GM12865 (cell line): ENCODE results near the gene PPP1R1A.

Experiments used
- DNase-seq: peaks from one replicate; pipeline ENCODE4 v3.0.0; 2010; ENCODE audit warnings: low read depth
- H3K4me3 ChIP-seq: 2 replicates; pipeline ENCODE4 v1.5.1; 2011; ENCODE audit warnings: mild to moderate bottlenecking, low read depth, low read length, control low read depth
- TF ChIP-seq, protein P1 (sequence below): IDR thresholded peaks from 2 replicates; pipeline ENCODE4 v1.5.1; 2011; ENCODE audit warnings: low read length, control low read depth, low read depth, inconsistent platforms; ENCODE audit not compliant: insufficient read depth; ENCODE audit errors: missing control alignments

PPP1R1A gene

DNA sequence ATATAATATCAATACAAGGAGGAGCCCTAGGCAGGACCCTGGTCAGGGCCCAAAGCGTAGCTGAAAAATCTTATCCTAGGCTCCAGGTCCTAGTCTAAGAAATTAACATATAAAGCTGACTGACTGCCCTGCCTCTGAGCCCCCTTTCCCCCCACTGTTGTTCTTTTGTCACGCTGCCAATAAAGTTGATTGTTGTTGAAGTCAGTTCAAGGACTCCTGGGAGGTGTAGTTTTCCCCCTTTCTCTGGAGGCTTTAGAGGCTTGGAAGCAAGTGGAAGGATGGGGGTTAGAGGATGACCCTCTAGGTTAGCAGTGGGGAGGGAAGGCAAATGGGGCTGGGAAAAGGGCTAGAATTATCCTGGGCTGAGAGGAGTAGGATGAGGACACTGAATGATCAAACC lies 3.2 kb downstream of the PPP1R1A start:
- DNase-seq: no peak
- no peak overlapping the region for H3K4me3 ChIP-seq
- TF ChIP-seq, protein P1, sequence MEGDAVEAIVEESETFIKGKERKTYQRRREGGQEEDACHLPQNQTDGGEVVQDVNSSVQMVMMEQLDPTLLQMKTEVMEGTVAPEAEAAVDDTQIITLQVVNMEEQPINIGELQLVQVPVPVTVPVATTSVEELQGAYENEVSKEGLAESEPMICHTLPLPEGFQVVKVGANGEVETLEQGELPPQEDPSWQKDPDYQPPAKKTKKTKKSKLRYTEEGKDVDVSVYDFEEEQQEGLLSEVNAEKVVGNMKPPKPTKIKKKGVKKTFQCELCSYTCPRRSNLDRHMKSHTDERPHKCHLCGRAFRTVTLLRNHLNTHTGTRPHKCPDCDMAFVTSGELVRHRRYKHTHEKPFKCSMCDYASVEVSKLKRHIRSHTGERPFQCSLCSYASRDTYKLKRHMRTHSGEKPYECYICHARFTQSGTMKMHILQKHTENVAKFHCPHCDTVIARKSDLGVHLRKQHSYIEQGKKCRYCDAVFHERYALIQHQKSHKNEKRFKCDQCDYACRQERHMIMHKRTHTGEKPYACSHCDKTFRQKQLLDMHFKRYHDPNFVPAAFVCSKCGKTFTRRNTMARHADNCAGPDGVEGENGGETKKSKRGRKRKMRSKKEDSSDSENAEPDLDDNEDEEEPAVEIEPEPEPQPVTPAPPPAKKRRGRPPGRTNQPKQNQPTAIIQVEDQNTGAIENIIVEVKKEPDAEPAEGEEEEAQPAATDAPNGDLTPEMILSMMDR: no peak

DNA sequence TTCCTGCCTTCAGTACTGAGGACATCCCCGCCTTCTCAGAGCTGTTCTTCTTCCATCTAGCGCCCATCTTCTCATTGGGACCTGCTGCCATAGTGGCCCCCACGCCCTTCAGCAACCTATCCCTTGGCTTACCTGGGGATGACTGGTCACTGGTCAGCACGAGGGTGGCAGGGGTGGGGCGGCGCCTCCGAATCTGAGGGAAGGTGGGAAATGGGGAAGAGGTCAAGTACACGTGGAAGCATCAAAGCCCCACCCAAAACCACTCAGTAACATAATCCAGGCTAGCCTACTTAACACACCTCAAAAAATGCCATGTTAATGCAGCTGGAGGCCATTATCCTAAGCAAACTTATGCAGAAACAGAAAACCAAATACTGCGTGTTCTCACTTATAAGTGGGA lies 4.3 kb downstream of the PPP1R1A start:
- TF ChIP-seq, protein P1: no peak
- DNase-seq: no peak
- H3K4me3 ChIP-seq: no peak overlapping the region

DNA sequence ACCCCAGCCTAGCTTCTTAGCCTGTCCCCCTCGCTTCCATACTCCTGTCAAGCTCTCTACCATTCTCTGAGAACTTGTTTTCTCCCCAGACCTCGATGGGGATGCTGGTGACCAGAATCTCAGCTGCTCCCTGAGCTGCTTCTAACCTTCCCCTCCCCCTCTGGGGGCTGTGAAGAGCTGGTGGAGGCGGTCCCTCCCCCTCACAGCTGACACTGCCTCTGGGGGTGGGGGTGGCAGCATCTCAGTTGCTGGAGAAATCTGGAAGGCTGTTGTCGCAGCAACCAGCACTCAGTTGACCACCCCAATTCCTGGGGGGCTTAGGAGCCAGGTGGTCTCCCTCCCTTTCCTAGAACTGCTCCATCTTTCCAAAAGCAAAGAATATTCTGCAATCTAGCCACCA lies 4.7 kb downstream of the PPP1R1A start:
- TF ChIP-seq, protein P1: no peak
- no peak overlapping the region for H3K4me3 ChIP-seq
- no peak for DNase-seq

DNA sequence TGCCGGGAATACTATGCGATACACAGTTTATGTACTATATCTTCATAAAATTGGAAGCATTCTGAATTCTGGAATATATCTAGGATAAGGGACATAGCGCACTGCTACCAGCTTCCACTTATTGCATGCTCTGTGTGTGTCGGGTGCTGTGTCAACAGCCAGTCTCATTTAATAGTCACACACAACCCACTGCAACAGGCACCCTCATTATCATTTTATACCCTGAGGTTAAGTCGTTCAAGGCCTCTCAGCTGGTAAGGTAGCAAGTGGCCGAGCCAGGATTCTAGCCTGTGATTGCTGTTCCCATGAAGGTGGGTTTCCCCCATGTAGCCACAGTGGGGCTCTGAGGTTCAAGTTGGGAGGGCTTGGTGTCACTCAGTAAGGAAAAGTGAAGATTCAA lies 7.0 kb downstream of the PPP1R1A start:
- DNase-seq: no peak
- H3K4me3 ChIP-seq: no peak overlapping the region
- TF ChIP-seq, protein P1: no peak

DNA sequence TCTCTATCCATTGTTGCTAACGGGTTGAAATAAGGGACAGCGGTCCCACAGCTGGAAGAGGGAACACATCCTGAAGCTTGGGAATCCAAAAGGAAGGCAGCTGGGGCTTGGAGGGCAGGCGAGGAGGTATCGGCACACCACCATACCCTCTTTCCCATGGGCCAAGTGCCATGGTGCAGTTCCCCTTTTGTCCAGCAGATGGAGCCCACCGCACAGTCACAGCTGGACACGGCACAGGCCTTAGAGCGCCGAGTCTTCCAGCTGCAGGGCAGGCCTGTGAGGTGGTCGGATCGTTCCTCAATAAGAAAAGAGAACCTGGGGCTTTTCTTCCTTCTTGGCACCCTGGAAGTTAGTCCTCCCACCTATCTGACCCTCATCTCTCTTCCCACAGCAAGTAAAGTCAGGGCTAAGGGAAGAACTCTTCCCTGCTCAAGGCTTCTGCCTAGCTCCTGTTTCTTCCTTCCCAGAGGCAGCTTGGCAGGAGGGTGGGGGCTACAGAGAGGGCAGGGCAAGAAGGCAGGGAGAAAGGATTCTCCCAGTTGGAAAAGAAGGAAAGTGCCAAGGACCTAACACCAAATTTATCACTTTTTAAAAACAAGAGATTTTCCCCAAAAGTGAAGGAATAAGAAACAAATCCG lies 8.6 kb downstream of the PPP1R1A start:
- no peak overlapping the region for H3K4me3 ChIP-seq
- TF ChIP-seq, protein P1: peak; percentile 100

DNA sequence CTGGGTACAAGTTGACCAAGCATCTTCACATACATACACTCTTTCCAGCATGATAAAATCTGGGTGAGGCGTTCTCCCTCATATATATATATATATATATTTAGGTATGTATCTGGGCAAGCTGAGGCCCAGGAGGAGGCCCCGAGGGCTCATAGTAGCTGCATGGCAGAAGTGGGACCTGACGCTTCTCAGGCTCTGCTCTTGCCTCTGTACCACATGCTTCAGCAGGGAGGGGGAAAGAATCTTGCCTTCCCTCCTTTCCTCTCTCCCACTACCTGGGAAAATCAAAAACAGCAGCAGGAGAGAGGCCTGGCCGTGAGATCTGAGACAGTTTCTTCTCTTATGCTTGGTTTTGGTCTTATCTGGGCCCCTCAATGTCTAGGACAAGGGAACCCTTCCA lies 9.2 kb downstream of the PPP1R1A start:
- no peak overlapping the region for H3K4me3 ChIP-seq
- TF ChIP-seq, protein P1: no peak
- no peak for DNase-seq

More for the DNA sequence above, 8.6 kb downstream of the PPP1R1A start:
- peak; percentile 79 for DNase-seq

DNA sequence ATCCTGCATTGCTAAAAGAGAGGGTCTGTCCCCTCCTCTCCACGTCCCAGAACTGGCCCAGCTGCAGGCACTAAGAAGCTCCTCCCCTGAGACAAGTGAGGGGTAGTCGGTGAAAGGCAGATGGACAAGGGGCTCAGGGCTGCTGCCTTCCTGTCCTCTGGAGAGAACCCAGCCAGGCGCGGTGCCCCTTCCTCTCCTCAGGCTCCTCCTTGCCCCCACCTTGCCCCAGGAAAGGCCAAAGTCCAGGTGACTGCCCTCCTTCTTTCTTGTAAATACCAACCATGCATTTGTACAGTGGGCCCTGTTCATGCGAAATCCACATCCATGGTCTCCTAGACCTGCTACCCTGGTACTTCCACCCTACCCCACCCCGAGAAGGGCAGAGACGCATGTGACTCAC lies 9.7 kb downstream of the PPP1R1A start:
- DNase-seq: no peak
- TF ChIP-seq, protein P1: no peak
- H3K4me3 ChIP-seq: no peak overlapping the region
